Glutamatergic neuron (in vitro differentiated cells): ENCODE data around the gene SYT9. TPM values are rescaled to one million over a fixed set of nuclear protein-coding genes. Genes with fewer than 3 reads are reported as not detected.

Source experiments
- DNase-seq: peaks from one replicate; pipeline ENCODE4 v3.0.0; 2022
- H3K27ac Mint-ChIP-seq: one replicate; pipeline ENCODE4 v1.8.0; 2020; ENCODE audit warnings: mild to moderate bottlenecking, mixed read lengths, inconsistent platforms; ENCODE audit not compliant: unreplicated experiment
- H3K27me3 Mint-ChIP-seq: one replicate; pipeline ENCODE4 v1.8.0; 2020; ENCODE audit warnings: mild to moderate bottlenecking, moderate library complexity, mixed read lengths, inconsistent platforms; ENCODE audit not compliant: unreplicated experiment
- H3K36me3 Mint-ChIP-seq: one replicate; pipeline ENCODE4 v1.8.0; 2020; ENCODE audit warnings: mild to moderate bottlenecking, mixed read lengths, inconsistent platforms; ENCODE audit not compliant: unreplicated experiment
- H3K4me1 Mint-ChIP-seq: one replicate; pipeline ENCODE4 v1.8.0; 2020; ENCODE audit warnings: mild to moderate bottlenecking, low read depth, mixed read lengths, inconsistent platforms; ENCODE audit not compliant: unreplicated experiment
- H3K4me3 Mint-ChIP-seq: one replicate; pipeline ENCODE4 v1.8.0; 2020; ENCODE audit warnings: mild to moderate bottlenecking, mixed read lengths, inconsistent platforms; ENCODE audit not compliant: unreplicated experiment
- H3K9me3 Mint-ChIP-seq: one replicate; pipeline ENCODE4 v1.8.0; 2020; ENCODE audit warnings: mild to moderate bottlenecking, moderate library complexity, mixed read lengths, inconsistent platforms; ENCODE audit not compliant: unreplicated experiment
- total RNA-seq: library from RNA; stranded (reverse); fragmentation: NEBNext Ultra II Directional; extraction: Animal tissue kit (Norgen Biotek cat#: 25700); gene quantifications from one replicate; pipeline ENCODE4 v1.2.1, GENCODE V29; 2021; ENCODE audit not compliant: unreplicated experiment
- TF ChIP-seq, protein P1 (sequence below): fragments of 200-600 bp; sonication (generic); IDR thresholded peaks from one replicate; pipeline ENCODE4 v1.5.0; 2021; ENCODE audit not compliant: partially characterized antibody, unreplicated experiment

The SYT9 gene
- total RNA-seq, 1 donor from 2014 or later, result 3.7 TPM

DNA sequence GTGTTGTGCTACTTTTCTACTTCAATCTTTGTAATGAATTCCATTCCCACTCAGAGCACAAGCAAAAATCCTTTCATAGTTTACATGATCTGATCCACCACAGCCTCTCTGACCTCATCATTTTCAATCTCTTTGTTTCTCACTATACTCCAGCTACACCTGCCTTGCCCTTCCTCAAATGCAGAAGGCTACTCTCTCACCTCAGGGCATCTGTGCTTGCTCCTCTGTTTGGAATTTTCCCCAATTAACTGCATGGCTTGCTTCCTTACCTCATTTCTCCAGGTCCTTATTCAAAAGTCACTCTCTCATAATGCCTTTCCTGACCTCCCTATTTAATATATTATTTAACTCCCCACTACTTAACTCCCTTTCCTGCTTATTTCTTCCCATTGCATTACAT is 133.0 kb downstream of the SYT9 start:
- no peaks in the 10 kb centered on the region for H3K9me3 Mint-ChIP-seq
- H3K36me3 Mint-ChIP-seq, result no peaks in the 10 kb centered on the region
- no peak overlapping the region for H3K27ac Mint-ChIP-seq
- no peak overlapping the region for H3K4me3 Mint-ChIP-seq
- DNase-seq, result no peak
- no peaks in the 10 kb centered on the region for H3K4me1 Mint-ChIP-seq
- TF ChIP-seq, protein P1, sequence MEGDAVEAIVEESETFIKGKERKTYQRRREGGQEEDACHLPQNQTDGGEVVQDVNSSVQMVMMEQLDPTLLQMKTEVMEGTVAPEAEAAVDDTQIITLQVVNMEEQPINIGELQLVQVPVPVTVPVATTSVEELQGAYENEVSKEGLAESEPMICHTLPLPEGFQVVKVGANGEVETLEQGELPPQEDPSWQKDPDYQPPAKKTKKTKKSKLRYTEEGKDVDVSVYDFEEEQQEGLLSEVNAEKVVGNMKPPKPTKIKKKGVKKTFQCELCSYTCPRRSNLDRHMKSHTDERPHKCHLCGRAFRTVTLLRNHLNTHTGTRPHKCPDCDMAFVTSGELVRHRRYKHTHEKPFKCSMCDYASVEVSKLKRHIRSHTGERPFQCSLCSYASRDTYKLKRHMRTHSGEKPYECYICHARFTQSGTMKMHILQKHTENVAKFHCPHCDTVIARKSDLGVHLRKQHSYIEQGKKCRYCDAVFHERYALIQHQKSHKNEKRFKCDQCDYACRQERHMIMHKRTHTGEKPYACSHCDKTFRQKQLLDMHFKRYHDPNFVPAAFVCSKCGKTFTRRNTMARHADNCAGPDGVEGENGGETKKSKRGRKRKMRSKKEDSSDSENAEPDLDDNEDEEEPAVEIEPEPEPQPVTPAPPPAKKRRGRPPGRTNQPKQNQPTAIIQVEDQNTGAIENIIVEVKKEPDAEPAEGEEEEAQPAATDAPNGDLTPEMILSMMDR, result no peak
- no peaks in the 10 kb centered on the region for H3K27me3 Mint-ChIP-seq

DNA sequence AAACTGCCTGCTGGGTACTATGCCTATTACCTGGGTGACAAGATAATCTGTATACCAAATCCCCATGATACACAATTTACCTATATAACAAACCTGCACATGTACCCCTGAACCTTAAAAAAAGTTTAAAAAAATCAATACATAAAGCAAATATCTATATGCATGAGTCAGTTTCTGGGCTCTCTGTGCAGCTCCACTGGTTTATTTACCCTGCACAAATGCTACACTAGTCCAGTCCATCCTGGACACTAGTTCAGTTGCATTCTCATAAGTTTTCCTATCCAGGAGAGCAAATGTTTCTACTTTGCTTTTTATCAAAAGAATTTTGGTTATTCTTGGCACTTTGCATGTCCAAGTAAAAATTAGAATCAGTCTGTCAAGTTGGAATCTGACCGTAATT is 133.8 kb downstream of the SYT9 start:
- Mint-ChIP-seq H3K9me3 (no peaks in the 10 kb centered on the region), H3K36me3 (no peaks in the 10 kb centered on the region), H3K4me3 (no peak overlapping the region), H3K4me1 (no peaks in the 10 kb centered on the region), H3K27me3 (no peaks in the 10 kb centered on the region), H3K27ac (no peak overlapping the region)
- no peak for DNase-seq
- TF ChIP-seq, protein P1, result no peak

DNA sequence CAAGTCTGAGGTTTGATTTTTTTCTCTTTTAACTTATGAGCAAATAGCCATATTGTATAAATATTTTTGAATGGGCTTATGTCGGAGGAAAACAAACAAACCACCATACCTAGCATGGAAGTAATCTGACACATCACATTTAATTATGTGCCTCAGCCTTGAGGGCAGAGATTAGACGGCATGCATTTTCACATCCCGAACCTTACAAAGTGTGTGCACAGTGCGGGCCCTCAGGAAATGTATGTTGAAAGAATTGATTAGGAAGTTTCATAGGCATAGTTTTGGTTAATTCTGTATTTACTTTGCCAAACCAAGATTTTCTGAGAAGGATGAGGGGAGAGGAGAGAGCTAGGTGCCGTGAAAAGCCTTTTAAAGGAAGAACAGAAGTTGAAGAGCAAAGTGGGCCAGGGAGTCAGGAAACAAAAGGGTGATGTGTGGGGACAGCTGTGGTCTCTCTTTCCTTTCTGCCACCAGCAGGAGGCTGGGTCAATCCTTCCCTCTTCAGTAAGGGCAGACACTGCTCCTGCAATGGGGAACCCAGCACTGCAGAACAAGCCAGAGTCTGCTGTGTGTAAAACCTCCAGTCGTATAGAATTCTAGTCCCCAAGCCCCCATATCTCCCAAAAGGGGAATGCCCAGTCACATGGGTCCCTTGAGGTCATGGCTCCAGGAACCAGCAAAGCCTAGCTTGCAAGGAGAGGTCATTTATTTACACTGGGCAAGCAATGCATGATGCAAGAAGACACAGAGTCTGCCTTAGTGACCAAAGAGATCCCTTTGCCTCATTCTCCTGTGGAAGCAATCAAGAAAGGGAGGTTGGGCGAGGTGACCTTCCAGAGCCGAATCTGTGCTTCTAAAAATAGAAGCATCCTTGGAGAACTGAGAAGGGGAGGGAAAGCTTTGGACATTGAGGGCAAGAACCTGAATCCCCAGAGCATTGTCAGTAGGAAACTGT is 162.5 kb downstream of the SYT9 start:
- Mint-ChIP-seq H3K4me3 (no peak overlapping the region), H3K36me3 (no peaks in the 10 kb centered on the region), H3K4me1 (peaks cover 10% of the 10 kb centered on the region), H3K27me3 (peaks cover 6% of the 10 kb centered on the region), H3K9me3 (no peaks in the 10 kb centered on the region), H3K27ac (no peak overlapping the region)
- DNase-seq, result no peak
- TF ChIP-seq, protein P1, result peak; percentile 9

DNA sequence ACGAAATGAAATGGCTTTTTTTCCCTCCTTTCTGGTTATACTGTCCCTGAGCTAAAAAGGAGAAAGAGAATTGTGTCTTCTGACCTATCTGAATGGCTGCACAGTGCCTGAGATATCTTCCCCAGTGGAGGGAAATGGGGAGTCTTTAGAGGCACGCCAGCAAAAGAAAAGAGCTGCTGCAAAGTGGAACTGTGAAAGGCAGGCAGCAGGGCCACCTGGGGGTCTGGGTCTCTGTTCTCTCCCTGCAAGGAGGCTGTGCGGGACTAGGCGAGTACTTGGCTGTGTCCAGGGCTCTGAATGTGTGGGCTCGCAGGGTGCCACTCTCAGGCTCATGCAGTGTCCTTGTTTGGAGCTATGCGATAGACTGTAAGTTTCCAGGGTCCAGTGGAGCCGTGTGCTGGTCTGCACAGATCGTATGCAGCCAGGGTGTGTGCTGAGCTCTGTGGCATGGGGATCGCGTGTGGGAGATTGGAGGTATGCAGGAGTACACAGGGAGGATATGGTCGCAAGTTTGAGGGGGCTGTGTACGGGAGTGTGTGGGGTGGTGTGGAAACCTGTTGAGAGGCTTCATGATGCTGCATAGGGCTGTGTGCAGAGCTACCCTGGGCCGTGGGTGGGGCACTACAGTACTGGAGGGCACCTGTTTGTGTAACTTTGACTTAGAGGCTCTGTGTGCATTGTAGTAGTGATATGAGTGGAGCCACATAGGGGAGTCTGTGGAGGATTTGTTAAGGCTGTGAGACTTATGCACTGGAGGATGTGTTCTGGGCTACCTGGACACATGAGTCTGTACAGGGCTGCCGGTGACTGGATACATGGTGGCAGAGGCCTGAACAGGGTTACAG is 163.5 kb downstream of the SYT9 start:
- no peak overlapping the region for H3K27ac Mint-ChIP-seq
- H3K4me1 Mint-ChIP-seq, result peaks cover 10% of the 10 kb centered on the region
- no peak overlapping the region for H3K4me3 Mint-ChIP-seq

More for the DNA sequence above, 163.5 kb downstream of the SYT9 start:
- DNase-seq, result no peak
- H3K36me3 Mint-ChIP-seq, result no peaks in the 10 kb centered on the region
- no peaks in the 10 kb centered on the region for H3K9me3 Mint-ChIP-seq
- TF ChIP-seq, protein P1, result no peak
- H3K27me3 Mint-ChIP-seq, result peaks cover 6% of the 10 kb centered on the region
